SK-MEL-5 (cell line): ENCODE measurements around the gene LRRK2. TPM values are rescaled to one million over a fixed set of nuclear protein-coding genes. Genes with fewer than 3 reads are reported as not detected.
"Not testable (repeated sequence)": the region's sequence is repeated elsewhere in the genome, so short reads cannot be mapped to it uniquely, and the experiment has no call there.

ENCODE experiments used
- DNase-seq: peaks from one replicate; pipeline ENCODE4 v3.0.0-alpha.2; 2016; ENCODE audit warnings: low read depth, low spot score
- in situ Hi-C: cut with HindIII; loops from 2 replicates; pipeline ENCODE4 v1.10.0; 2016; ENCODE audit warnings: low sequenced_read_pairs, high pct_unique_total_duplicates, low pct_unique_long_range_greater_than_20kb
- total RNA-seq: library from RNA; depleted of rRNA; stranded (reverse); fragments of >200 nt; shearing (Covaris generic); gene quantifications from 2 replicates; pipeline ENCODE4 v1.2.3, GENCODE V29; 2014

LRRK2 gene
- total RNA-seq, 1 experiment from 2014 or later = 23.6 TPM

DNA sequence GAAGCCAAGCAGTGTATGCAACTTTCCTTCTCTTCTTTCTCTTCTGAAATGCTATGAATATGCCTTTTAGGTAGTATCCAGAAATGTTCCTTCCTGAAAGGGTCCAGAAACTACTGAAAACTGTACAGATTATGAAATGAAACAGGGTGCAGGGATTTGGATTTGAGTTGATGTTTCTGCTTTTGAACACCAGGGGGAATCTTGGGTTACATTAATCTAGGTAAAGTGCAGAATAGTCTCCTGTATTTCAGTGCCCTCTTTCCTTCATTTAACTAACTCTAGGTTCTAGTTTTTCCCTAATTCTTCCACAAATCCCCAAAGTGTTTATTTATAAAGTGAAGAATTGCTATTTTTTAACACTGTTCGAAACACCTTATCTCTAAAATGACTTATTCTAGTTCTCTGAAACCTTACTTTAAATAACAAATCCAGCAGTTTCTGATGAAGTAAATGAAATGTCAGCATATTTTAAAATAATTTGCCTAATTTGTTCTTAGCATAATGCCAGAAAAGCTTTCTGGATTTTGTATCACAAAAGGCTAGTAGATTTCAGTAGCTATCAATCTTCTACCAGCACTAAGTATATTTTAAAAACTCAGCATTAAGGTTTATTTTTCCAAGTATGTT, 111.9 kb downstream of the LRRK2 start:
- in situ Hi-C loops = no loop called here
- peak; percentile 54 for DNase-seq

DNA sequence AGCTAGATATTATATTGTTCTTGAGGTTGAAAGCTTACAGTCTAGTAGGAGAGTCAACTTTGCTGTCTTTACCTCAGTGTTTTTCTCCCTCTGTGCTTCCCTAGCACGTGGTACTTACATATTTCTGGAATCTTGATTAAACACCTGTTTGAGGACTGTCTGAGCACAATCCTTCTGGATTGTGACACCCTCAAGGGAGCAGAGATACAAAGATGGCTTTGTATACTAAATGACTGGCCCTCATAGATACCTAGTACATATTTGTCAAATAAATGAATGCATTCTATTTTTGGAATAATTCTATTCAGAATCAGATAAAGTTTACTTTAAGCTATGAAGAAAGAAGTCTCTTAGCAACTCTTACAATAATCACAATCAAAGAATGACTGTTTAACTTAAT, 113.3 kb downstream of the LRRK2 start:
- in situ Hi-C loops = no loop called here
- DNase-seq = peak; percentile 69

DNA sequence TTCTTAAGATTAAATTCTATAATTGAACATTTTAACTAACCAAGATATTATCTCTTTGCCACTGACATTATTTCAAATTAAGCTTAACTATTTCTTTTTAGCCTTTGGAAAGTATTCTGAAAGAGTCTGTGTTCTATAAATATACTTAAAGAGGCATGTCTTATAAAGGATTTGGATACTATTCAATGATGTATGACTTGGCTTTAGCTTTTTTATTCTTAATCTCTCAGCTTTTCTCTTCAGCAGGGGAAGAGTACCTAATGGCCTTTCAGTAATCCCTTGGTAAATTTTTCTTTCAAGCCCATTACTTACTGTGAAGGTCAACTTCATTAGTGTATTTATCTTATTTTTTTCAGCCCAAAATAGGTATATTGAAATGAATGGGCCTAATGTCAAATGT, 113.8 kb downstream of the LRRK2 start:
- in situ Hi-C loops = no loop called here
- DNase-seq = no peak

DNA sequence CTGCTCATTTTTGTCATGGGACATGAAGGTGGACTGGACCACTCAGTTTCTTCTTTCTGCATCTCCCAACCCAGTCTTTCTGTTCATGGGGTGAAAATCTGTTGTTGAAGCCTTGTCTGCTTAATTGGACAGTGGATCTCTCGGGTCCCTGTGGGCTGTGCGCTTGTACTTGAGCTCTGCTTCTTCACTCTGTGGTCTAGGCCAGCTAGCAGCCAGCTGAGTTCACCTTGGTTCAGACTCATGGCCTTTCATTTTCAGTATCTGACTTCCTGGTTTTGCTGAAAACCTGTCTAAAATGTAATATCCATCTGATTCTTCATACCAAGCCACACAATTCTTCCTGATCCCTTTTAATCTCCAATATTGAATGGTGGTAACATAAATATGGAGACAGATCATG, 117.2 kb downstream of the LRRK2 start:
- in situ Hi-C loops = no loop called here
- DNase-seq = no peak

DNA sequence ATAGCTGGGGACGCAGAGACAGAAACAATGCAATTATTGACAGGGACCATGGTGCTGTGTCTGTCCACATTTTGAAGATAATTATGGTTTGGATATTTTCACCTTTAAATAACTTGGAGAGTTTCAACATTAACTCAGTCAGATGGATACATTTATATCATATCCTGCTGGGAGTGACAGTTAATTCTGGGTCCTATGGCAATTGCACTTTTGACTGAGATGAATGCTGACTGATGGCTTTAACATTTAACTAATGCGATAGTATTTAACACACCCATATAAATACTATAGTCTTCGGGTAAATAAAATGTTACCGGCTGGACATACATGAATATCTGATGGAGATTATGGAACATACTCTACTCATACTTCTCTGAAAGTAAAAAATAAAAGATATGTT, 118.3 kb downstream of the LRRK2 start:
- in situ Hi-C loops = no loop called here
- DNase-seq = no peak

DNA sequence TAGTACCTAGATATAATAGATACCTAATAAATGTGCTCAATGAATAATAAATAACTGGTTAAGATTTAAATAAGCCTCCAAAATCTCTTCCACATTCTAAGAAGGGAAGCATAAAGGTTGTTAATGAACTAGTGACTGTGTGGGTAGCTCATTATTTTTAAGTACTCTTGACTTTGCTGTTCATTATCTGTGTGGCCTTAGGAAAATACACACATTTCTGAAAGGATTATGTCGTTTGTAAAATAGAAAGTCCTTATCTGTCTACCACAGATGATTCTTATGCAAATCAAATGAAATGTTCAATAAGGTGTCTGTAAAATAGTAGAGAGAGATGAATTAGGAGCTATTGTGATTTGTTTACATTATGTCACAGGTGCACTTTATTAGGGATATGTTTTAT, 119.5 kb downstream of the LRRK2 start:
- in situ Hi-C loops = no loop called here
- DNase-seq = no peak

- DNase-seq = no peak
- in situ Hi-C loops = no loop called here
Measured at GRCh38 chr12:40351976-40352375, 127.2 kb downstream of the LRRK2 start.

DNA sequence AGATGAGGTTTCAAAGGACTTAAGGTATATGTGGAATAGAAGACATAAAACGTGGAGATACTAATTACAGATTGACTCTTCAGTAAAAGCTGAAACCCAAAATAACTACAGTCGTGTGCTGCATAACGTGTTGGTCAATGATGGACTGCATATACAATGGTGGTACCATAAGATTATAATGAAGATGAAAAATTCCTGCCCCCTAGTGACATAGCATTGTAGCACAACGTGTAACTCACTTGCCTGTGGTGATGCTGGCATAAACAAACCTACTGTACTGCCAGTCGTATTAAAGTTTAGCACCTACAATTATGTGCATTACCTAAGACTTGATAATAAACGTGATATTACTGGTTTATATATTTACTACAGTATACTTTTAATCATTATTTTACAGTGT, 150.3 kb downstream of the LRRK2 start:
- peak; percentile 71 for DNase-seq
- in situ Hi-C loops = no loop called here

- in situ Hi-C loops = no loop called here
- no peak for DNase-seq
Measured at GRCh38 chr12:40376533-40377267, 151.9 kb downstream of the LRRK2 start.

DNA sequence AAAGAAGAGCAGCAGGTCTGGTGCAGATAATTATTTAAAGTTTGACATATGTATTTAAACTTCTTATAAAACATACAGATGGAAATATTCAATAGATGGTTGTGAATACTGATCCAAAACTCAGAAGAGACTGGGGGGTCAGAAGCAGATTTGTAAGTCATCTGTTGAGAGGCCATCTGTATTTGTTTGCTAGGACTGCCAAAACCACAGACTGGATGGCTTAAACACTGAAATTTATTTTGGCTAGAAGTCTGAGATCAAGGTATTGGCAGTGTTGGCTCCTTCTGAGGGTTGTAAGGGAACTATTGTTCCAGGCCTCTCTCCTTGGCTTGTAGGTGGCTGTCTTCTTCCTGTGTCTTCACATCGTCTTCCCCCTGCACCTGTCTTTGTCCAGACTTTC, 153.9 kb downstream of the LRRK2 start:
- in situ Hi-C loops = no loop called here

DNA sequence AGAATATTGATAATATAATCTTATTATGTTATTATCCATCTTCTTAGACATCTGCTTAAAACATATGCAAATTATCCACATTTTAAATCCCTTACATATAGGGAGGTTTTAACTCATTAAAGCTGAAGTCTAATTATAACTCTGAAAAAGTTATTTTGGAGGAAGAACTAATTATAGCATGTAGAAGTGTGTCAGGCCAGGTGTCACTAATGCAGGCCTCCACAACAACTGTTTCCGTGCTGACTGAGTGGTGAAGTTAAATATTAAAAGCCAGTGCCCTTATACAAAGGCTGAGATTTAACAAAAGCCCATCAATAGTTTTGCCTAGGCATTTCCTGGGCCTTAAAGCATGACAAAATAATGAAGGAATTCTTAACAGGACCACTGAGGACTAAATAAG, 157.4 kb downstream of the LRRK2 start:
- in situ Hi-C loops = no loop called here
- DNase-seq = no peak

More for the DNA sequence above, 153.9 kb downstream of the LRRK2 start:
- no peak for DNase-seq

DNA sequence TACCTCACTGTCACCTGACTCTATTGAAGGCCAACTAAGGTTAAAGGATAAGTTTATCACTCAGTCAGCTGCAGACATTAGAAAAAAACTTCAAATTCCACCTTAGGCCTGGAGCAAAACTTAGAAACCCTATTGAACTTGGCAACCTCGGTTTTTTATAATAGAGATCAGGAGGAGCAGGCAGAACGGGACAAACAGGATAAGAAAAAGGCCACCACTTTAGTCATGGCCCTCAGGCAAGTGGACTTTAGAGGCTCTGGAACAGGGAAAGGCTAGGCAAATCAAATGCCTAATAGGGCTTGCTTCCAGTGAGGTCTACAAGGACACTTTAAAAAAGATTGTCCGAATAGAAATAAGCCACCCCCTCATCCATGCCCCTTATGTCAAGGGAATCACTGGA, 162.5 kb downstream of the LRRK2 start:
- DNase-seq, in situ Hi-C loops: not testable (repeated sequence)

GRCh38 chr12:40390980-40391379, 166.2 kb downstream of the LRRK2 start:
- no peak for DNase-seq
- in situ Hi-C loops = no loop called here

DNA sequence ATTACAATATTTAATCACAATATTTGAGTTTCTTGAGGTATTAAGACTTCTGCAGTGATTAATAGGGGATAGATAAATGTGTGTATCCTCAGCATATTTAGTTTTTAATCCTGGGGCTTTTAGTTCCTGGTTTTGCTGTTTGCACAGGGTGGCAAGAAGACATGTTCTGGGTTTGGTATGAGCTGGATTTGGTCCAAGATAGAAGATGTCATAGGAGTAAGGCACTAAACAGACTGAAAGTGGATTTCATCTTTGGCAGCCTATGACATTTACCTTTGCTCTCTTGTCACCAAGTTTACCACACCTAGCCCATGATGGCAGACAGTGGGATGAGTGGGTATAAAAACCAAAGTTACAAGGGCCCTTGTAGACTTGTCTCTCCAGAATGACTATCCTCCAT, 168.2 kb downstream of the LRRK2 start:
- in situ Hi-C loops = no loop called here
- DNase-seq = no peak

GRCh38 chr12:40399656-40400055, 174.9 kb downstream of the LRRK2 start:
- in situ Hi-C loops = no loop called here
- no peak for DNase-seq

GRCh38 chr12:40405419-40405818, 180.6 kb downstream of the LRRK2 start:
- DNase-seq = no peak
- in situ Hi-C loops = no loop called here
